ENCODE data around the gene ZSWIM6. TPM values are rescaled to one million over a fixed set of nuclear protein-coding genes. Genes with fewer than 3 reads are reported as not detected.

Gene ZSWIM6
- total RNA-seq, 1 donor from 2014 or later = 40.1 TPM

- Mint-ChIP-seq H3K36me3 (ENCODE audit: low read depth, unreplicated experiment) (peaks cover 3% of the 10 kb centered on the region), H3K27me3 (ENCODE audit: low read depth, unreplicated experiment) (no peaks in the 10 kb centered on the region), H3K4me1 (ENCODE audit: low read depth, unreplicated experiment) (peaks cover 49% of the 10 kb centered on the region), H3K4me3 (ENCODE audit: unreplicated experiment) (no peak overlapping the region), H3K27ac (ENCODE audit: unreplicated experiment) (no peak overlapping the region), H3K9me3 (ENCODE audit: unreplicated experiment) (no peaks in the 10 kb centered on the region)
- H3K9ac ChIP-seq (ENCODE audit: low read length) = no peak overlapping the region
- H3K27me3 ChIP-seq (ENCODE audit: insufficient read depth, low read length) = no peaks in the 10 kb centered on the region
- DNase-seq (ENCODE audit: low read depth) (no peak), FAIRE-seq (no peak)
- H3K27ac ChIP-seq (ENCODE audit: low read depth, low read length) = no peak overlapping the region
- H3K36me3 ChIP-seq (ENCODE audit: insufficient read depth, low read length) = no peaks in the 10 kb centered on the region
- no peak overlapping the region for H2AFZ ChIP-seq (ENCODE audit: low read depth, low read length)
- peaks cover 98% of the 10 kb centered on the region for H3K79me2 ChIP-seq (ENCODE audit: insufficient read depth, low read length)
- H3K4me3 ChIP-seq (ENCODE audit: insufficient read depth, low read depth, low read length) = no peak overlapping the region
- H4K20me1 ChIP-seq (ENCODE audit: insufficient read depth, low read length) = peaks cover 94% of the 10 kb centered on the region
- H3K4me1 ChIP-seq (ENCODE audit: insufficient read depth, low read length) = no peaks in the 10 kb centered on the region
- no peaks in the 10 kb centered on the region for H3K9me3 ChIP-seq (ENCODE audit: insufficient read depth, low read depth, low read length)
- no peak overlapping the region for H3K4me2 ChIP-seq (ENCODE audit: low read length)
- no peak for TF ChIP-seq CTCF (IDR thresholded peaks at IDR 0.05; ENCODE audit: insufficient read depth, low read depth, low read length)
Measured at GRCh38 chr5:61348447-61348846, 16.4 kb downstream of the ZSWIM6 start.

GRCh38 chr5:61349935-61350334 lies 17.9 kb downstream of the ZSWIM6 start:
- Mint-ChIP-seq H3K4me3 (ENCODE audit: unreplicated experiment) (no peak overlapping the region), H3K9me3 (ENCODE audit: unreplicated experiment) (no peaks in the 10 kb centered on the region), H3K27ac (ENCODE audit: unreplicated experiment) (no peak overlapping the region), H3K27me3 (ENCODE audit: low read depth, unreplicated experiment) (no peaks in the 10 kb centered on the region), H3K36me3 (ENCODE audit: low read depth, unreplicated experiment) (peaks cover 3% of the 10 kb centered on the region), H3K4me1 (ENCODE audit: low read depth, unreplicated experiment) (peaks cover 36% of the 10 kb centered on the region)
- Histone ChIP-seq H3K79me2 (ENCODE audit: insufficient read depth, low read length) (peaks cover 98% of the 10 kb centered on the region), H3K9me3 (ENCODE audit: insufficient read depth, low read depth, low read length) (no peaks in the 10 kb centered on the region), H4K20me1 (ENCODE audit: insufficient read depth, low read length) (peaks cover 94% of the 10 kb centered on the region), H3K9ac (ENCODE audit: low read length) (no peak overlapping the region), H2AFZ (ENCODE audit: low read depth, low read length) (no peak overlapping the region), H3K4me3 (ENCODE audit: insufficient read depth, low read depth, low read length) (no peak overlapping the region), H3K27me3 (ENCODE audit: insufficient read depth, low read length) (no peaks in the 10 kb centered on the region), H3K27ac (ENCODE audit: low read depth, low read length) (no peak overlapping the region), H3K4me2 (ENCODE audit: low read length) (no peak overlapping the region), H3K36me3 (ENCODE audit: insufficient read depth, low read length) (no peaks in the 10 kb centered on the region), H3K4me1 (ENCODE audit: insufficient read depth, low read length) (no peaks in the 10 kb centered on the region)
- no peak for FAIRE-seq
- TF ChIP-seq EZH2 (IDR thresholded peaks at IDR 0.05; ENCODE audit: insufficient read depth, low read length) (no peak), CTCF (IDR thresholded peaks at IDR 0.05; ENCODE audit: insufficient read depth, low read depth, low read length) (no peak)
- no peak for DNase-seq (ENCODE audit: low read depth)

- TF ChIP-seq CTCF (IDR thresholded peaks at IDR 0.05; ENCODE audit: insufficient read depth, low read depth, low read length) = no peak
- no peak for TF ChIP-seq EZH2 (IDR thresholded peaks at IDR 0.05; ENCODE audit: insufficient read depth, low read length)
- Histone ChIP-seq H3K4me2 (ENCODE audit: low read length) (no peak overlapping the region), H2AFZ (ENCODE audit: low read depth, low read length) (no peak overlapping the region), H3K36me3 (ENCODE audit: insufficient read depth, low read length) (no peaks in the 10 kb centered on the region), H3K27me3 (ENCODE audit: insufficient read depth, low read length) (no peaks in the 10 kb centered on the region), H3K9ac (ENCODE audit: low read length) (no peak overlapping the region), H3K27ac (ENCODE audit: low read depth, low read length) (no peak overlapping the region), H3K4me1 (ENCODE audit: insufficient read depth, low read length) (no peaks in the 10 kb centered on the region), H3K4me3 (ENCODE audit: insufficient read depth, low read depth, low read length) (no peak overlapping the region), H3K79me2 (ENCODE audit: insufficient read depth, low read length) (peaks cover 98% of the 10 kb centered on the region), H3K9me3 (ENCODE audit: insufficient read depth, low read depth, low read length) (no peaks in the 10 kb centered on the region), H4K20me1 (ENCODE audit: insufficient read depth, low read length) (peaks cover 92% of the 10 kb centered on the region)
- no peaks in the 10 kb centered on the region for H3K27me3 Mint-ChIP-seq (ENCODE audit: low read depth, unreplicated experiment)
- H3K4me1 Mint-ChIP-seq (ENCODE audit: low read depth, unreplicated experiment) = peaks cover 32% of the 10 kb centered on the region
- no peaks in the 10 kb centered on the region for H3K9me3 Mint-ChIP-seq (ENCODE audit: unreplicated experiment)
- peaks cover 3% of the 10 kb centered on the region for H3K36me3 Mint-ChIP-seq (ENCODE audit: low read depth, unreplicated experiment)
- no peak overlapping the region for H3K4me3 Mint-ChIP-seq (ENCODE audit: unreplicated experiment)
- DNase-seq (ENCODE audit: low read depth) (no peak), FAIRE-seq (no peak)
- no peak overlapping the region for H3K27ac Mint-ChIP-seq (ENCODE audit: unreplicated experiment)
Measured at GRCh38 chr5:61350535-61350934, 18.5 kb downstream of the ZSWIM6 start.
